ENCODE results near the gene PDE6B.

Gene PDE6B

GRCh38 chr4:600850-601515, 24.4 kb upstream of the PDE6B start:
- no peak for DNase-seq (ENCODE audit: low spot score)

- no peak for DNase-seq (ENCODE audit: low spot score)
Measured at GRCh38 chr4:601612-602558, 23.5 kb upstream of the PDE6B start.

GRCh38 chr4:602559-602942, 22.8 kb upstream of the PDE6B start:
- DNase-seq (ENCODE audit: low spot score): no peak

- no peak for DNase-seq (ENCODE audit: low spot score)
Measured at GRCh38 chr4:604131-604530, 21.2 kb upstream of the PDE6B start.

- DNase-seq (ENCODE audit: low spot score): no peak
Measured at GRCh38 chr4:605702-606425, 19.5 kb upstream of the PDE6B start.

GRCh38 chr4:608236-608635, 17.1 kb upstream of the PDE6B start:
- no peak for DNase-seq (ENCODE audit: low spot score)

- no peak for DNase-seq (ENCODE audit: low spot score)
Measured at GRCh38 chr4:609400-610050, 15.8 kb upstream of the PDE6B start.

GRCh38 chr4:610411-611261, 14.7 kb upstream of the PDE6B start:
- no peak for DNase-seq (ENCODE audit: low spot score)

- DNase-seq (ENCODE audit: low spot score): no peak
Measured at GRCh38 chr4:612052-612748, 13.2 kb upstream of the PDE6B start.

GRCh38 chr4:612749-613125, 12.6 kb upstream of the PDE6B start:
- no peak for DNase-seq (ENCODE audit: low spot score)

GRCh38 chr4:613126-613525, 12.2 kb upstream of the PDE6B start:
- DNase-seq (ENCODE audit: low spot score): no peak

GRCh38 chr4:616091-616490, 9.3 kb upstream of the PDE6B start:
- no peak for DNase-seq (ENCODE audit: low spot score)

- DNase-seq (ENCODE audit: low spot score): no peak
Measured at GRCh38 chr4:616911-617643, 8.3 kb upstream of the PDE6B start.

GRCh38 chr4:617644-618641, 7.4 kb upstream of the PDE6B start:
- no peak for DNase-seq (ENCODE audit: low spot score)

GRCh38 chr4:620201-620600, 5.2 kb upstream of the PDE6B start:
- DNase-seq (ENCODE audit: low spot score): no peak

GRCh38 chr4:620851-621261, 4.5 kb upstream of the PDE6B start:
- DNase-seq (ENCODE audit: low spot score): no peak

- DNase-seq (ENCODE audit: low spot score): no peak
Measured at GRCh38 chr4:621296-622070, 3.9 kb upstream of the PDE6B start.
